NOMO-1 treated with dmso at 0.1 percent for 144 hours (cell line): ENCODE data around the gene FGFR3.

ENCODE experiments used
- DNase-seq: peaks from one replicate; lab custom pipeline; 2025; ENCODE audit not compliant: unreplicated experiment; lab: John Stamatoyannopoulos, UW

The FGFR3 gene

GRCh38 chr4:1756079-1756478 is 37.0 kb upstream of the FGFR3 start:
- DNase-seq = no peak

GRCh38 chr4:1756893-1757779 is 36.0 kb upstream of the FGFR3 start:
- DNase-seq = no peak

GRCh38 chr4:1757836-1758235 is 35.3 kb upstream of the FGFR3 start:
- DNase-seq = no peak

- no peak for DNase-seq
Observed at GRCh38 chr4:1758306-1759121, 34.6 kb upstream of the FGFR3 start.

DNA sequence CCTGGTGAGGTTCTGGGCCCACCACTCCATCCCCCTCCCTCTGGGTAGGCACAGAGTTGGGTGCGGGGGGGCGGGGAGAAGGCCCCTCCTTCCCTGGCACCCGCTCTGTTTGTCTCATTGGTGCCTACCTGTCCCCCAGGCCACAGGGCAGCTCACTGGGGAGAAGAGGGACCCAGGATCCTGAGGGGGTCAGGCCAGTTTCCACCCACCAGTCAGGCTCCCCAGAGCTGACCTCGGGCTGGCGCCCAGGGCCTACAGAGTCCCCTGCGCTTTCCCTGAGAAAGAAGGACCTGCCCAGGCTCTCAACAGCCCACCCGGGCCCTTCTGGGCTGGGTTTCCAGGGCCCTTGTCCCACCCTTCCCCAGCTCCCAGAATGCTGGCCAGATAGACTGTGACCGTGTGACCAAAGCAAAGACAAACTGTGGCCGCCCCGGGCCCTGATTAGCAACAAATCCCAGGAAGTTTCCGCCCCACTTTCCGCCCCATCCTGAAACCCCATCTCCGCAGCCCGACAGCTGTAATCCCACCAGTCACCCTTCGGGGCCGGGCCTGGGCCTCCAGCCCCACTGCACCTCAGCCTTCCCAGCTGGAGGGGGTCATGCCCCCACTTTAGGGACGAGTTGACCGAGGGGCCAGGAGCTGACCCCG is 33.8 kb upstream of the FGFR3 start:
- DNase-seq = no peak

DNA sequence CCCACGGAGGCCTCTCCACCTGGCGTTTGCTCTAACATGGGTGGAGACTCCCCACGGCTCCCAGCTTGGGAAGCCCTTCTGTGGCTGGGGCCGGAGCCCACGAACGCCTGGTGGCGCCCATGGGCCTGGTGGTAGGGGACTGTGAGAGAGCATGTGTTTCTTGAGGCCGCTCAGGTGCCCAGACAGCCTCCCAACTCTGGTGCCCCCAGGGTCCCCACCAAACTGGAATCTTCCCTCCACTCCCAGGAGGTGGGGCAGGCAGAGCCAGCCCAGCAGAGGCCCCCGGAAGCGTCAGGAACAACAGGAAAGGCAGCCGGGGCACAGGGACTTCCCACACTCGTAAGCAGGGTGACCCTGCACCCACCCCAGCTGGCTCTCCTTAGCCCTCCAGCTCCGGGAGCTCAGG is 33.3 kb upstream of the FGFR3 start:
- DNase-seq = no peak

GRCh38 chr4:1760521-1761071 is 32.5 kb upstream of the FGFR3 start:
- no peak for DNase-seq

- DNase-seq = no peak
Observed at GRCh38 chr4:1761130-1761689, 31.9 kb upstream of the FGFR3 start.

DNA sequence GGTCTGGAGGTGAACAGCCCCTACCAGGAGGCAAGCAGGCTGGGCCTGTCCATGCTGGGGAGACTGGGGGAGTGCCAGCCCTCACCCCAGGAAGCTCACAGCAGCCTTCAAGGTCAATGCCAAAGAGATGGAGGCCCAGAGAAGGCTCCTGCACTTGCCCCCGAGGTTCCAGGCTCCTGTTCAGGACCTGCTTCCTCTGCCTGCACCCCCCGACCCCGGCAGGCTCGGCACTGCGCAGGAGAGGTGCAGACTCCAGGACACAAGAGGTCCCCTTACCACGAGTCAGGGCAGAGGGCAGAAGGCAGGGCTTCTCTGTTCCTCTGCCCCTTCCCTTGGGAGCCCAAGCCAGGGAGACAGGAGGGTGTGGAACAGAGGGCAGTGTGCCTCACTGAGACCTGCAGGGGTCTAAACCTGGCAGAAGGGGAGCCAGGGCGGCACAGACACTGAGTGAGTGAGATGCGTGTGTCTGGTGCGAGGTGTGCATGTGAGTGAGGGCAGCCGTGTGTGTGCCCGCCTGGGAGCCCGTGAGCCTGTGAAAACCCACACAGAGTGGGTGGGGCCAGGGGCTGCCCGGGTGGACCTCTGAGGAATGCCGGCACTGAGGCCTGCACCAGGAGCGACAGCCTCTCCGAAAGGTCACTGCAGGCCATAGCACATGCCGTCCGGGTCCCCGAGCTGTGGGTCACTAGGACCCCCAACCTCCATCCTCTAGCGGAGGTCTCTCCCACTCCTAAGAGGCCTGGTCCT is 30.7 kb upstream of the FGFR3 start:
- no peak for DNase-seq

GRCh38 chr4:1763070-1763549 is 30.0 kb upstream of the FGFR3 start:
- DNase-seq = no peak

DNA sequence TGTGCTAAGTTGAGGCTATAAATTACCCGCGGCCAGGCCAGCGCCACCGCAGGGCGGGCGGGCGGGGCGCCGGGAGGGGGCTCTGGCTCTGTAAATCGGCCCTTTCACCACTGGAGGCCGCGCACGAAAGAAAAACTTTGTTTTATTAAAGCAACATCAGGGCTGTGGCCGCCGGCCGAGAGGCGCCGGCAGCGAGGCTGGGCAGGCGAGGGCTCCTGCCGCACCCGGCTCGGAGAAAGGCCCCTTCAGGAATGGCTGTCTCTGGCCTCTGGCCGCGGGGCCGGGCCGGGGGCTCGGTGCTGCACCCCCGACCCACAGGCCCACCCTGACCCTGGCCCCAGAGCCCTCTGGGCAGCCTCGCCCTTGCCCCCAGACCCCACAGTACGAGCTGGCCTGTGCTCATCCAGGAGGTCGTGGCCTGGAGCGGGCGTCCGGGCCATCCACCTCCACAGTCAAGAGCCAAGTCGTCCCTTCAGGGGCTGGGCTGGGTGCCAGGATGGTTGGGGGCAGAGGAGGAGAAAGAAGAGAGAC is 29.5 kb upstream of the FGFR3 start:
- DNase-seq = peak; percentile 59

GRCh38 chr4:1764670-1765069 is 28.4 kb upstream of the FGFR3 start:
- no peak for DNase-seq

- DNase-seq = no peak
Observed at GRCh38 chr4:1765409-1766072, 27.6 kb upstream of the FGFR3 start.

GRCh38 chr4:1766106-1767060 is 26.7 kb upstream of the FGFR3 start:
- no peak for DNase-seq

GRCh38 chr4:1767061-1767769 is 25.9 kb upstream of the FGFR3 start:
- DNase-seq = no peak

GRCh38 chr4:1767770-1768366 is 25.2 kb upstream of the FGFR3 start:
- DNase-seq = no peak

DNA sequence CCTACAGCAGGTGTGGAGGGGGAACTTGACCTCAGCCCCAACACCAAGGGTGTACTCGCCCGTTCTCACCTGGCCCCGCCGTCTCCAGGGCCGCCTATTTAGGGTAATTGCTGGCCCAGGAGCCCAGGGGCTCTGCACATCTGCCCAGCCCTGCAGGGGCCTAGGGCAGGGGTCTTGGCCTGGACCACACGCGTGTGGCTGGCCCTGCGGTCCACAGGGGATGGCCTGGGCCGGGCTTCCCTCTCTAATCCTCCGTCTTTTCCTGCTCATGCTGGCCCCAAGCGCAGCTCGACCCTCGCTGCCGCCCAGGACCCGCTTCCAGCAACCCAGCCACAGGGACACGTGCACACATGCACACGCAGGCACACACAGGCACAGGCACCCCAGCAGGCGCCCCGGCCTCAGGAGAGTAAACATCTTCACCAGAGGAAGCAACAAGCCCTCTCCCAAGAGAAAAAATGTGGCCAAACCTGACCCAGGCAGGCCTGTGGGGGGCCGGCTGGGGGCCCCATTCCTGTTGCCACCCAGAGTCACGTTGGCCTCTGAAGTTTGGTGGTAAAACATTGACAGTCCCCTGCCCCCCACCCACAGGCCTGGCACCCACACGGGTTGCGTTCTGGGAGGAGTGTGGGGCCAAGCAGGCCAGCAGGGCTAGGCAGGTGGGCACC is 24.6 kb upstream of the FGFR3 start:
- no peak for DNase-seq
